ENCODE results near the gene EXOC2.

EXOC2 gene

DNA sequence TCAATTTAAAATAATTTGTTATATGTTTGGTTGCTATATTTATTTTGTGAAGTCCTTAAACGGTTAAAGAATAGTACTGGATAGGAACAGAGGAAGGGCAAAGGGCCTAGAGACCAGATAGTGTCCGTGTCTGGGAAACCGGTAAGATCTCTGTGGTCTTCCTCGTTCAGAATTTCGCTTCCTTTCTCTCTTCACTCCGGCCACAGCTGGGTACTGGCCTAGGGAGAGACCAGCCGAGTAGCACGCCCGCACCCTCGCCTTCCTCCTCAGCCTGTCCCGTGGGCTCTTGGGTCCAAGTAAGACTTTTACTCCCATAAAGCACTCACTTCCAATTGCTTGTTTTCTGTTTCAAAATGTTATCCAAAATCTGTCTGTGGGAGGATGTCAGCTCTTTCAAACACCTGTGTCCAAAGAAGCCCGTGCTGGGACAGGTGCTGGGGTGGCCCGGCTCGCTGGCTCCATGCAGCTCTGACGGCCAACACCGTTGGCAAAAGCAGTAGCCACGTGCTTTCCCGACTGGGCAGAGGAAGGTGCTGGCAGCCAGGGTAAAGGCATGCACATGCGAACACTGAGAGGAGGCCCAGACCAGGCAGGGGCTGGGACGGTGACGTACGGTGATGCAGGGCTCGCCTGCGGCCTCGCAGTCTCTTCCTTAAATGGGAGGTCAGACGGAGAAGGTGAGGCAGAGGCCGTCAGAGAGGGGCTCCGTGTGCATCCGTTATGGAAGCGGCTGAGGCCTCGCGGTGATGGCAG is 189.2 kb downstream of the EXOC2 start:
- H3K4me3 ChIP-seq (ENCODE audit: low read depth, low read length) = no peak overlapping the region

DNA sequence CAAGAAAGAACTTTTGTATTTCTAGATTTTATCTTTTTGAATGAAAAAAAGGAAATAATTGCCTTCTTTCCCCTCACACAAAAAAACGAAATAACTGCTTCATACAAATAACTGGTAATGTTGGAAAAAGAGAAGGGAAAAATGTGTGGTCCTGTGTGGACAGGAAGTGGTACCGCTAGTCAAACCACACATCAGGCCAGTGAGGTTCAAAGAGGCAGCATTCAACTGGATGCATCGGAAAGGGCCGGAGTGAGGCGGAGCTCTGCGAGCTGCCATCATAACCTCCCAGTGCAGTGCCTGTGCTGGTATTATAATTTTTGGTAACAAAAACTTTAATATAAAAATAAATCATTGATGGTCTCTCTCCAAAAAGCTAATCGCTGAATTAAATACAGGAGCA is 190.2 kb downstream of the EXOC2 start:
- TF ChIP-seq, protein P1, sequence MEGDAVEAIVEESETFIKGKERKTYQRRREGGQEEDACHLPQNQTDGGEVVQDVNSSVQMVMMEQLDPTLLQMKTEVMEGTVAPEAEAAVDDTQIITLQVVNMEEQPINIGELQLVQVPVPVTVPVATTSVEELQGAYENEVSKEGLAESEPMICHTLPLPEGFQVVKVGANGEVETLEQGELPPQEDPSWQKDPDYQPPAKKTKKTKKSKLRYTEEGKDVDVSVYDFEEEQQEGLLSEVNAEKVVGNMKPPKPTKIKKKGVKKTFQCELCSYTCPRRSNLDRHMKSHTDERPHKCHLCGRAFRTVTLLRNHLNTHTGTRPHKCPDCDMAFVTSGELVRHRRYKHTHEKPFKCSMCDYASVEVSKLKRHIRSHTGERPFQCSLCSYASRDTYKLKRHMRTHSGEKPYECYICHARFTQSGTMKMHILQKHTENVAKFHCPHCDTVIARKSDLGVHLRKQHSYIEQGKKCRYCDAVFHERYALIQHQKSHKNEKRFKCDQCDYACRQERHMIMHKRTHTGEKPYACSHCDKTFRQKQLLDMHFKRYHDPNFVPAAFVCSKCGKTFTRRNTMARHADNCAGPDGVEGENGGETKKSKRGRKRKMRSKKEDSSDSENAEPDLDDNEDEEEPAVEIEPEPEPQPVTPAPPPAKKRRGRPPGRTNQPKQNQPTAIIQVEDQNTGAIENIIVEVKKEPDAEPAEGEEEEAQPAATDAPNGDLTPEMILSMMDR (conservative IDR thresholded peaks at IDR 0.05; ENCODE audit: low read depth, low read length) = no peak
- no peak overlapping the region for H3K4me3 ChIP-seq (ENCODE audit: low read depth, low read length)
- DNase-seq (ENCODE audit: low read depth) = no peak

More for the DNA sequence above, 189.2 kb downstream of the EXOC2 start:
- TF ChIP-seq, protein P1 (conservative IDR thresholded peaks at IDR 0.05; ENCODE audit: low read depth, low read length) = no peak
- no peak for DNase-seq (ENCODE audit: low read depth)

DNA sequence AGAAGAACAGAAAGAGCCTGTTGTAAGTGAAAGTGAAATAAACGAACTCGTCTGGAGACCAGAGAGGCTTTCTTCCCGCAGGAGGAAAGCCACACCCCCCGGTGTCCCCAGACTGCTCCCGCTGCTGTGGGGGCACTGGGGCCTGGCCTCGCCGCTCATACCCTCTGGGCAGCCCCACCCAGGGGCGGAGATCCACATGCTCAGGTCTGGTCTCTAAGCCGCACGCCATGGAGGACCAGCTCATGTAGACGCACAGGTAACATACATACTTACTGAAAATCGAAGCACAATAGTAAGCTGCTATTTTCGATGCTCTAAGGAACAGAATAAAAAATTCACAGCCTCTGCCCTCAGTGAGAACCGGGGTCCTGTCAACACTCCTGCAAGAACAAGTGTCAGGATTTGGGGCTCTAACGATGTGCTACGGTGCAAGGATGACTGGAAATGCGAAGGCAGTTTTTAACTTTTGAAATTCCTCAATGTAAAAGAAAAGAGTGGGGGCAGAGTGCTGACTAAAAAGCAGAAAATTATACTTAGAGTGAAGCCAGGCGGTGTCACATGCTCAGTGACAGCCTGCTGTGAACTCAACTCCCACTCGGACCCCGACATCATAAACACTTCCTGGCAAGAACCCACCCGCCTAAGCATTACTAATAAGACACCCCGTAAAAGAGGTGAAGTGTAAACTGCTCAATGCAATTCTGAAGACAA is 190.9 kb downstream of the EXOC2 start:
- DNase-seq (ENCODE audit: low read depth) = no peak
- H3K4me3 ChIP-seq (ENCODE audit: low read depth, low read length) = no peak overlapping the region
- TF ChIP-seq, protein P1 (conservative IDR thresholded peaks at IDR 0.05; ENCODE audit: low read depth, low read length) = no peak

DNA sequence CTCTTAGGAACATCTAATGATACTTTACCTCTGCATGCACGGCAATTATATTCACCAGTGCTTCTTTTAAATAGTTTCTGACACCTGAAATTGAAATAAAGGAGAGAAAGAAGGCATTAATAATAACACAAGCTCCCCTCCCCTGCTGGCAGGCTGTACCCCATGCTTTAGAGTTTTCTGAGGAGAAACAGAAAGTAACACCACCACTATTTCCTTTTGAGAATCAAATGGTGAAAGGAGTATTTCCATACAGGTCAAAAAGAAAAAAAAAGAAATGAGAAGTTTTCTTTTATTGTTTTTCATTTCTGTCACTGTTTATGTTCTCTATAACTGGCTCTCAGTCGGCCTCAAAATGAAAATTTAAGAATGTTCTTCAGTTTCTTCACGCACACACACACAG is 193.3 kb downstream of the EXOC2 start:
- DNase-seq (ENCODE audit: low read depth) = peak; percentile 18
- TF ChIP-seq, protein P1 (conservative IDR thresholded peaks at IDR 0.05; ENCODE audit: low read depth, low read length) = peak; percentile 16
- H3K4me3 ChIP-seq (ENCODE audit: low read depth, low read length) = no peak overlapping the region

DNA sequence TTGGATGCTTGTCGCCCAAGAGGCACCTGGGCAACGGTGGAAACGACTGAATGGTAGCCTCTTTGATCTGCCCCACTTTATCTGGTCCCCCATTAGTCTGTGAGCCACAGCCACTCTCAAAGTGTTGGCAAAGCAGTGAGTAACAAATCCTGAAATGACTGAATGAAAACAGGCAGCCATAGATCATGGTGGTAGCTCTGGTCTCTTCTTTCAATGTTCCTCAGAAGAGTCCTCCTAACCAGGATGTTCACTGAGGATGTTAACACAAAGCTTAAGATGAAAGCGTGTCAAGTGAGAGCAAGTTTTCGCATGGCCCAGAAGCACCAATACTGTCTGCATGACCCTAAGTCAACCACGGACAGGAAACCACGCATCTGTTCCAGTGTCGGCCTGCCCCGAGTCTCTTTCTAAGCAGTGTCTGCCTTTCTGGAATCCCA is 194.1 kb downstream of the EXOC2 start:
- H3K4me3 ChIP-seq (ENCODE audit: low read depth, low read length) = no peak overlapping the region
- peak; percentile 75 for DNase-seq (ENCODE audit: low read depth)
- TF ChIP-seq, protein P1 (conservative IDR thresholded peaks at IDR 0.05; ENCODE audit: low read depth, low read length) = no peak

DNA sequence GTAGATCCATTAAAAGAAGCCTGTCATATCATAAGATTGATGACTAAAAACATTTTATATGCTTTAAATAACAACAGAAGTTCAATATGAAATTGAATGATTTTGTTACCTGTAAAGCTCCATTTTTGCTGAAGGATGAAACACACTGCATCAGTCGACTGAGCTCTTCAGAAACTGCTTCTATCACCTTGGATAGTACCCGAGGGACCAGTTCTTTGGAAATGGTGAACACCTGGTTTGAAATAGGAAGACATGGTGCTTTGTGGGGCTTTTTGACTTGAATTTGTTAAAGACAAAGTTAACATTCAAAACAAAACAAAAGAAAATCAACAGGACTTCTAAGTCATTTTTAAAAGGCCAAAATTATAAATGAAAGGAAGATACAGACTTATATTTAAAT is 195.7 kb downstream of the EXOC2 start:
- TF ChIP-seq, protein P1 (conservative IDR thresholded peaks at IDR 0.05; ENCODE audit: low read depth, low read length) = no peak
- no peak overlapping the region for H3K4me3 ChIP-seq (ENCODE audit: low read depth, low read length)
- DNase-seq (ENCODE audit: low read depth) = no peak
